ENCODE measurements around the gene CHRDL1. TPM values are rescaled to one million over a fixed set of nuclear protein-coding genes. Genes with fewer than 3 reads are reported as not detected.

The CHRDL1 gene, protein sequence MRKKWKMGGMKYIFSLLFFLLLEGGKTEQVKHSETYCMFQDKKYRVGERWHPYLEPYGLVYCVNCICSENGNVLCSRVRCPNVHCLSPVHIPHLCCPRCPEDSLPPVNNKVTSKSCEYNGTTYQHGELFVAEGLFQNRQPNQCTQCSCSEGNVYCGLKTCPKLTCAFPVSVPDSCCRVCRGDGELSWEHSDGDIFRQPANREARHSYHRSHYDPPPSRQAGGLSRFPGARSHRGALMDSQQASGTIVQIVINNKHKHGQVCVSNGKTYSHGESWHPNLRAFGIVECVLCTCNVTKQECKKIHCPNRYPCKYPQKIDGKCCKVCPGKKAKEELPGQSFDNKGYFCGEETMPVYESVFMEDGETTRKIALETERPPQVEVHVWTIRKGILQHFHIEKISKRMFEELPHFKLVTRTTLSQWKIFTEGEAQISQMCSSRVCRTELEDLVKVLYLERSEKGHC
- not detected in 2 replicates for total RNA-seq

DNA sequence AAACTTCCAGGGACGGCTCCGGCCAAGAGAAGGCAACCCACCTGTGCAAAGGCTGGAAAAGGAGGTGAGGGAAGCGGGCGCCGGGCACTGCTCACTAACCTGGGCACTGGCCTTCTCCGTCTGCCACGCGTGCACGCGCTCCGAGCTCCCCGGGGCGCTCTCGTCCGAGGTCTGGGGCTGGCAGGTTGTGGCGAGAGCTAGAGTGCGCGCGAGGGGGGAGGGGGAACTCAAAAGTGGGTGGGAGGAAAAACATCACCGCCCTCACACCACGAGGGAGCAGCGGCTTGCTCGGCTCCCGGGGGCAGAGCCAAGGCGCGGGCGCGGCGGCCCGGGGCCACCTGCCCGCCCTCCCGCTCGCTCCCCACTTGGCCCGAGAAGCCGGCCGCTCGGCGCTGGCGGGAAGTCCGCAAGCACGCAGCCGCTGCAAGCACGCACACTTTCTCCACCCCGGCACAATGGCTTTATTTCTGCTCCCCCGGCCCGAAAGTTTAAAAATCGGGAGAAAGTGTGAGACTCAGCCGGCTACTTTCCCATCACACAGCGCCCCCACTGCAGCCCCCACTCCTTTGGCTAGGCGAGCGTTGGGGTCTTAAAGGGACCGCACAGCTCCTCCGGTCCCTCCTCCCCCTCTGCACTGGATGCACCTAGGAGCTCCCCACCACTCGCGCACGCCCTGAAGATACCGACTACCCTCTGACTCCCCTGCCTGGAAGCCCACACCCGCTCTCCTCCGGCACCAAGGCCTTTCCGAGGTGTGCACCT lies at the start of gene CHRDL1:
CHRDL1 (minus strand) TSS at position 173 of the 762 bp plus-strand sequence. CDS start 3,636 bp downstream, outside the sequence.

